Smooth muscle cell (in vitro differentiated cells): ENCODE results near the gene AZGP1. TPM values are rescaled to one million over a fixed set of nuclear protein-coding genes. Genes with fewer than 3 reads are reported as not detected.

ENCODE experiments used
- DNase-seq: peaks from one replicate; lab custom pipeline; 2025; ENCODE audit not compliant: unreplicated experiment; lab: John Stamatoyannopoulos, UW
- H2AFZ ChIP-seq: fragments of 200-600 bp; sonication (generic); 2 replicates; pipeline ENCODE4 v1.6.0; 2016; ENCODE audit warnings: antibody characterized with exemption, low read depth, mild to moderate bottlenecking
- H3F3A ChIP-seq: fragments of 200-600 bp; sonication (generic); 2 replicates; pipeline ENCODE4 v1.6.0; 2017; ENCODE audit warnings: antibody characterized with exemption, low read depth
- H3K27ac ChIP-seq: fragments of 200-600 bp; sonication (generic); 2 replicates; pipeline ENCODE4 v1.5.1; 2016; ENCODE audit warnings: low read depth, mild to moderate bottlenecking
- H3K27me3 ChIP-seq: fragments of 200-600 bp; sonication (generic); 2 replicates; pipeline ENCODE4 v1.6.1; 2016; ENCODE audit warnings: low read depth, mild to moderate bottlenecking
- H3K36me3 ChIP-seq: fragments of 200-600 bp; sonication (generic); 2 replicates; pipeline ENCODE4 v1.5.1; 2016; ENCODE audit warnings: low read depth
- H3K4me1 ChIP-seq: fragments of 200-600 bp; sonication (generic); 2 replicates; pipeline ENCODE4 v1.5.1; 2016; ENCODE audit warnings: low read depth
- H3K4me2 ChIP-seq: fragments of 200-600 bp; sonication (generic); 2 replicates; pipeline ENCODE4 v1.6.0; 2016; ENCODE audit warnings: mild to moderate bottlenecking
- H3K4me3 ChIP-seq: fragments of 200-600 bp; sonication (generic); 2 replicates; pipeline ENCODE4 v1.5.1; 2016; ENCODE audit warnings: mild to moderate bottlenecking
- H3K79me2 ChIP-seq: fragments of 200-600 bp; sonication (generic); 2 replicates; pipeline ENCODE4 v1.6.0; 2016; ENCODE audit warnings: low read depth, mild to moderate bottlenecking
- H3K9ac ChIP-seq: fragments of 200-600 bp; sonication (generic); 2 replicates; pipeline ENCODE4 v1.6.0; 2016; ENCODE audit warnings: low read depth
- H3K9me3 ChIP-seq: fragments of 200-600 bp; sonication (generic); replicated peaks from 2 replicates; pipeline ENCODE4 v1.5.1; 2016; ENCODE audit warnings: low read depth
- H4K20me1 ChIP-seq: fragments of 200-600 bp; sonication (generic); 2 replicates; pipeline ENCODE4 v1.6.0; 2016; ENCODE audit warnings: low read depth
- WGBS: methylation state at CpG from one replicate; pipeline ENCODE4 v1.1.7; 2016; ENCODE audit warnings: low lambda C conversion rate; 5-methylcytosine and 5-hydroxymethylcytosine counted together
- polyA plus RNA-seq: library from polyadenylated mRNA; unstranded; fragments of >200 nt; fragmentation: Nextera tagmentation; extraction: Ambion mirVana; gene quantifications from 2 replicates; pipeline ENCODE4 v1.2.1, GENCODE V29; 2016
- small RNA-seq: library from RNA; depleted of rRNA; stranded (forward); fragments of <200 nt; gene quantifications from one replicate; pipeline ENCODE3, GENCODE V24; 2014
- total RNA-seq: library from RNA; depleted of rRNA; stranded (reverse); fragments of >200 nt; gene quantifications from 2 replicates; pipeline ENCODE4 v1.2.3, GENCODE V29; 2014
- TF ChIP-seq, protein P1 (sequence below): fragments of 200-600 bp; sonication (generic); IDR thresholded peaks from 2 replicates; pipeline ENCODE4 v1.5.1; 2017; ENCODE audit warnings: borderline replicate concordance, mild to moderate bottlenecking, antibody characterized with exemption; ENCODE audit not compliant: insufficient read depth, poor library complexity, severe bottlenecking

Gene AZGP1
- total and polyA plus RNA-seq, 2 experiments from 2014 or later, result 0.94 TPM; not detected in 1

DNA sequence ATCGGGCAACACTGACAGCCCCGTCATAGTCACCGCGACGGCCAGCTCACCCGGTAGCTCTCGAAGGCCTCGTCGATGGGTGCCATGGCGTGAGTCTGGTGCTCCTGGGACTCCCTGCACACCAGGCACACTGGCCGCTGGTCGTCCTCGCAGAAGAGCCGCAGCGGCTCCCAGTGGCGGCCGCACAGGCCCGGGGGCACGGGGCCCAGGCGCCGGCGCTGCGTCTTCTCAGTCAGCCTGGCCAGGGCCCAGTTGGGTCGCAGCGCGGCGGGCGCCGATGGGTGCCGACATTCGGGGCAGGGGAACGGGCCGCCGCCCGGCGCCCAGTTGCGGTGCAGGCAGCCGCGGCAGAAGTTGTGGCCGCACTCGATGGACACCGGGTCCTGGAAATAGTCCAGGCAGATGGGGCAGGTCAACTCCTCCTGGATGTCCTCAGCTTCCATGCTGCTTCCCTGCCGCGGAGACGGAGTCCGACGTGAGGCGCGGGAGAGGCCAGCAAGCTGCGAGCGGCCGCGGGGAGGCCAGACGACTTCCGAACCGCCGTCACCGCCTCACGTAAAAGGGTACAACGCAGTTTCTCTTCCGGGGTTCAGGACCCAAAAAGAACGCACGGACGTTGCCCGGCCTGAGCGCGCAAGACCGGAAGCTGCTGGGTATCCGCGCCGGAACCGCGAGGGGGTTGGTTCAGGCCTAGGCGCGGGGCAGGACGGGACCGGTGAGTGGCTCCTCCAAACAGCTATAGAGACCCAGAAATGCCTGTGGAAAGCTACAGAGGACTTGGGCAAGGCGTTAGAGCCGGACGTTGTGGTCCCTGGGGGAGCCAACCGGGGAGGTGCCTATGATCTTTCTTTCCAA is 56.6 kb downstream of the AZGP1 start, which contains the start of gene TRIM4:
Gene TRIM4, minus strand, starts transcription at position 572 of the 855 bp plus-strand sequence. Its CDS starts 129 bp downstream, at position 443.
- Histone ChIP-seq H3K79me2 (no peaks in the 10 kb centered on the region), H3K4me3 (no peak within 1 kb of the TSS), H3K9ac (no peak within 1 kb of the TSS), H3K27ac (no peak within 1 kb of the TSS), H4K20me1 (no peaks in the 10 kb centered on the region), H3K27me3 (no peaks in the 10 kb centered on the region), H3K9me3 (no peaks in the 10 kb centered on the region), H2AFZ (no peak within 1 kb of the TSS), H3K36me3 (no peaks in the 10 kb centered on the region), H3F3A (no peaks in the 10 kb centered on the region), H3K4me1 (no peaks in the 10 kb centered on the region), H3K4me2 (no peak within 1 kb of the TSS)
- DNase-seq, result no peak
- TF ChIP-seq, protein P1, sequence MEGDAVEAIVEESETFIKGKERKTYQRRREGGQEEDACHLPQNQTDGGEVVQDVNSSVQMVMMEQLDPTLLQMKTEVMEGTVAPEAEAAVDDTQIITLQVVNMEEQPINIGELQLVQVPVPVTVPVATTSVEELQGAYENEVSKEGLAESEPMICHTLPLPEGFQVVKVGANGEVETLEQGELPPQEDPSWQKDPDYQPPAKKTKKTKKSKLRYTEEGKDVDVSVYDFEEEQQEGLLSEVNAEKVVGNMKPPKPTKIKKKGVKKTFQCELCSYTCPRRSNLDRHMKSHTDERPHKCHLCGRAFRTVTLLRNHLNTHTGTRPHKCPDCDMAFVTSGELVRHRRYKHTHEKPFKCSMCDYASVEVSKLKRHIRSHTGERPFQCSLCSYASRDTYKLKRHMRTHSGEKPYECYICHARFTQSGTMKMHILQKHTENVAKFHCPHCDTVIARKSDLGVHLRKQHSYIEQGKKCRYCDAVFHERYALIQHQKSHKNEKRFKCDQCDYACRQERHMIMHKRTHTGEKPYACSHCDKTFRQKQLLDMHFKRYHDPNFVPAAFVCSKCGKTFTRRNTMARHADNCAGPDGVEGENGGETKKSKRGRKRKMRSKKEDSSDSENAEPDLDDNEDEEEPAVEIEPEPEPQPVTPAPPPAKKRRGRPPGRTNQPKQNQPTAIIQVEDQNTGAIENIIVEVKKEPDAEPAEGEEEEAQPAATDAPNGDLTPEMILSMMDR, result no peak
- 98% methylated on average over 81 of the region's 81 CpGs for WGBS

Small RNAs within 50 kb of the gene (small RNA-seq; reads per million reads assigned to genes)
- gene RF00019 (not detected), gene RF00561 (not detected)

Other genes starting within 250 kb of the AZGP1 start
- 0.99 TPM in 1 of 2 replicates, not detected in the other for gene CYP3A7, start 240.8 kb downstream of the AZGP1 start, total RNA-seq
- 0.18 TPM in 2 replicates for gene CYP3A7, start 240.8 kb downstream of the AZGP1 start, polyA plus RNA-seq
- gene CYP3A4, start 191.8 kb downstream of the AZGP1 start, total RNA-seq, result not detected in 2 replicates
- not detected in 2 replicates for gene CYP3A4, start 191.8 kb downstream of the AZGP1 start, polyA plus RNA-seq
- gene CYP3A43, start 148.0 kb downstream of the AZGP1 start, total RNA-seq, result not detected in 2 replicates
- gene CYP3A43, start 148.0 kb downstream of the AZGP1 start, polyA plus RNA-seq, result not detected in 2 replicates
- gene OR2AE1, start 99.0 kb downstream of the AZGP1 start, total RNA-seq, result not detected in 2 replicates
- gene OR2AE1, start 99.0 kb downstream of the AZGP1 start, polyA plus RNA-seq, result not detected in 2 replicates
- gene TRIM4, start 56.5 kb downstream of the AZGP1 start, total RNA-seq, result not detected in 2 replicates
- gene TRIM4, start 56.5 kb downstream of the AZGP1 start, polyA plus RNA-seq, result not detected in 2 replicates
- gene GJC3, start 46.4 kb downstream of the AZGP1 start, total RNA-seq, result not detected in 2 replicates
- gene GJC3, start 46.4 kb downstream of the AZGP1 start, polyA plus RNA-seq, result not detected in 2 replicates
- 32.2 and 43.9 TPM in 2 replicates for gene ZKSCAN1, start 39.6 kb upstream of the AZGP1 start, total RNA-seq
- gene ZKSCAN1, start 39.6 kb upstream of the AZGP1 start, polyA plus RNA-seq, result 25.4 and 26.0 TPM in 2 replicates
- 11.3 and 12.1 TPM in 2 replicates for gene ZSCAN21, start 73.7 kb upstream of the AZGP1 start, total RNA-seq
- gene ZSCAN21, start 73.7 kb upstream of the AZGP1 start, polyA plus RNA-seq, result 15.3 and 17.5 TPM in 2 replicates
- 21.2 and 21.6 TPM in 2 replicates for gene ZNF3, start 105.7 kb upstream of the AZGP1 start, total RNA-seq
- 22.0 and 25.2 TPM in 2 replicates for gene ZNF3, start 105.7 kb upstream of the AZGP1 start, polyA plus RNA-seq
- 71.9 and 107 TPM in 2 replicates for gene COPS6, start 112.9 kb upstream of the AZGP1 start, total RNA-seq
- gene COPS6, start 112.9 kb upstream of the AZGP1 start, polyA plus RNA-seq, result 251 and 259 TPM in 2 replicates
- 36.4 and 47.6 TPM in 2 replicates for gene MCM7, start 125.4 kb upstream of the AZGP1 start, total RNA-seq
- gene MCM7, start 125.4 kb upstream of the AZGP1 start, polyA plus RNA-seq, result 56.9 and 59.7 TPM in 2 replicates
- 10.1 and 18.0 TPM in 2 replicates for gene AP4M1, start 125.6 kb upstream of the AZGP1 start, total RNA-seq
- gene AP4M1, start 125.6 kb upstream of the AZGP1 start, polyA plus RNA-seq, result 16.9 and 17.7 TPM in 2 replicates
- 26.6 and 61.0 TPM in 2 replicates for gene TAF6, start 143.3 kb upstream of the AZGP1 start, total RNA-seq
- 78.0 and 83.9 TPM in 2 replicates for gene TAF6, start 143.3 kb upstream of the AZGP1 start, polyA plus RNA-seq
- gene CNPY4, start 143.6 kb upstream of the AZGP1 start, total RNA-seq, result 22.6 and 26.6 TPM in 2 replicates
- gene CNPY4, start 143.6 kb upstream of the AZGP1 start, polyA plus RNA-seq, result 29.3 and 39.5 TPM in 2 replicates
- 0.76 and 2.4 TPM in 2 replicates for gene MBLAC1, start 150.9 kb upstream of the AZGP1 start, total RNA-seq
- 2.3 and 3.1 TPM in 2 replicates for gene MBLAC1, start 150.9 kb upstream of the AZGP1 start, polyA plus RNA-seq
- gene LAMTOR4, start 172.9 kb upstream of the AZGP1 start, total RNA-seq, result 75.2 and 108 TPM in 2 replicates
- 203 and 217 TPM in 2 replicates for gene LAMTOR4, start 172.9 kb upstream of the AZGP1 start, polyA plus RNA-seq
- 4.4 and 7.0 TPM in 2 replicates for gene TRAPPC14, start 182.7 kb upstream of the AZGP1 start, total RNA-seq
- gene TRAPPC14, start 182.7 kb upstream of the AZGP1 start, polyA plus RNA-seq, result 5.4 and 14.7 TPM in 2 replicates
- gene GAL3ST4, start 192.6 kb upstream of the AZGP1 start, total RNA-seq, result 4.8 and 6.5 TPM in 2 replicates
- gene GAL3ST4, start 192.6 kb upstream of the AZGP1 start, polyA plus RNA-seq, result 7.2 and 7.4 TPM in 2 replicates
- 3.5 and 7.1 TPM in 2 replicates for gene GPC2, start 201.3 kb upstream of the AZGP1 start, total RNA-seq
- gene GPC2, start 201.3 kb upstream of the AZGP1 start, polyA plus RNA-seq, result 3.2 and 8.5 TPM in 2 replicates
- gene STAG3, start 201.9 kb upstream of the AZGP1 start, total RNA-seq, result 0.04 and 0.85 TPM in 2 replicates
- gene STAG3, start 201.9 kb upstream of the AZGP1 start, polyA plus RNA-seq, result 0.96 and 1.3 TPM in 2 replicates
- gene PVRIG, start 243.9 kb upstream of the AZGP1 start, total RNA-seq, result not detected in 2 replicates
- gene PVRIG, start 243.9 kb upstream of the AZGP1 start, polyA plus RNA-seq, result 0.41 TPM in 1 of 2 replicates, not detected in the other